Muscle of leg (tissue), 11 donors: Measurements from ENCODE around the gene SLC35F4. TPM values are rescaled to one million over a fixed set of nuclear protein-coding genes. Genes with fewer than 3 reads are reported as not detected.
A peak's percentile ranks its signal among the peaks of the same experiment; 100 is the strongest.
"Not testable (repeated sequence)": the region's sequence is repeated elsewhere in the genome, so short reads cannot be mapped to it uniquely, and the experiment has no call there.

Experiments
- DNase-seq: peaks from one replicate; pipeline ENCODE4 v3.0.0; 2013
- H3K27ac ChIP-seq: one replicate; pipeline ENCODE4 v1.5.1; 2013; ENCODE audit warnings: mild to moderate bottlenecking, low read length, control low read depth
- H3K27me3 ChIP-seq: one replicate; pipeline ENCODE4 v1.6.1; 2013; ENCODE audit warnings: low read length; ENCODE audit not compliant: control insufficient read depth, insufficient read depth
- H3K36me3 ChIP-seq: one replicate; pipeline ENCODE4 v1.6.1; 2013; ENCODE audit warnings: low read length; ENCODE audit not compliant: control insufficient read depth, insufficient read depth
- H3K4me1 ChIP-seq: one replicate; pipeline ENCODE4 v1.6.1; 2013; ENCODE audit warnings: low read length; ENCODE audit not compliant: control insufficient read depth, insufficient read depth
- H3K4me3 ChIP-seq: one replicate; pipeline ENCODE4 v1.5.1; 2013; ENCODE audit warnings: low read length, control low read depth
- H3K9me3 ChIP-seq: replicated peaks from 2 replicates; pipeline ENCODE4 v1.6.1; 2013; ENCODE audit warnings: low read depth, low read length; ENCODE audit not compliant: control insufficient read depth
- WGBS: methylation state at CpG from one replicate; pipeline ENCODE4 v1.1.5; 2013; ENCODE audit warnings: missing lambda C conversion rate; ENCODE audit not compliant: insufficient coverage; 5-methylcytosine and 5-hydroxymethylcytosine counted together
- polyA plus RNA-seq, 8 donors: library from polyadenylated mRNA; unstranded; fragments of 120-200 nt; gene quantifications; one replicate each; pipeline versions ENCODE4 v1.2.1 to v1.2.3, GENCODE V29; 2013; ENCODE audit warnings: inconsistent platforms in 1 of 8, low replicate concordance in 1 of 8; ENCODE audit not compliant: insufficient read length in 8 of 8, insufficient read depth in 1 of 8
- total RNA-seq: library from RNA; stranded (reverse); fragments of 120-200 nt; gene quantifications from one replicate; pipeline ENCODE4 v1.2.4, GENCODE V29; 2013

SLC35F4 gene
- total and polyA plus RNA-seq, 9 donors = 0.09 to 0.58 (median 0.32) TPM

- no peak overlapping the region for H3K27ac ChIP-seq
- H3K27me3 ChIP-seq = no peaks in the 10 kb centered on the region
- 67% methylated on average over 1 of the region's 3 CpGs for WGBS
- DNase-seq = no peak
- H3K4me1 ChIP-seq = no peaks in the 10 kb centered on the region
- no peaks in the 10 kb centered on the region for H3K36me3 ChIP-seq
- H3K4me3 ChIP-seq = no peak overlapping the region
- H3K9me3 ChIP-seq = no peaks in the 10 kb centered on the region
These were observed 9.4 kb upstream of the SLC35F4 start for GRCh38 chr14:57875296-57875695.

- H3K9me3 ChIP-seq = no peaks in the 10 kb centered on the region
- no peaks in the 10 kb centered on the region for H3K27me3 ChIP-seq
- peak; percentile 27 for DNase-seq
- H3K27ac ChIP-seq = no peak overlapping the region
- no peaks in the 10 kb centered on the region for H3K36me3 ChIP-seq
- no CpG with 5 or more reads among the region's 2 CpGs for WGBS
- H3K4me1 ChIP-seq = no peaks in the 10 kb centered on the region
- no peak overlapping the region for H3K4me3 ChIP-seq
These were observed 5.7 kb upstream of the SLC35F4 start for GRCh38 chr14:57871459-57872080.

DNA sequence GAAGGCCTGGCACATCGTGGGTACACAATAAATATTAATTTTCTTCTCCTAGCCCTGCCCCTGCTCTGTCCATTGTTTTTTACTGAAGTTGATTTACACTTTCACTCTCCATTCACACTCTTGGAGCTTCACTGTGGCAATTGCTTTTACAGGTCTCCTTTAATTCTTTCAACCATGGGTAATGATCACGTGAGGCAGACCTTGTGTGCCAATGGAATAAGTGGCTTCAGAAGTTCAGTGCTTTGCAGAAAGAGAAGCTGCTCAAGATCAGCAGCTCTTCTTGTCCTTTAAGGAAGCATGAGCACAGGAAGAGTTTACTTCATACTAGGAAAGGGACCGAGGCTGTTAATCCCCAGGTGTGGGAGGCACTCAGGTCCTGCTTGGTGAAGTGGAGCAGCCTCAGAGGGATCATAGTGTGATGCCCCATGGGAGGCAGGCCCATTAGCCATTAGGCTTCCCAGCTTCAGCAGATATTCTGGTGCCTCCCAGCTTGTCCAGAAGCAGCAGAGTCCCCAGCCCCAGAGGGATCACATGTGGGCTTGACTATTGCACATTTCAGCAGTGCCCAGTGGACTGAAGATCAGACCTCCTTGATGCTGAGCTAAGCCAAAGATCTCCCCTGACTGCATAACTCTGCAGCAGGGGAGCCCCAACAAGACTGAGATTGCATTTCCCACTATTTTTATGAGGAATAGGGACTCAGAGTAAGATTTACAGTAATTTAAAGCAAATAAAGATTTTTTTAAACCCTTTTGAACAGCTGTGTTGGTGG, 5.0 kb upstream of the SLC35F4 start:
- no peak for DNase-seq
- H3K9me3 ChIP-seq = no peaks in the 10 kb centered on the region
- H3K27ac ChIP-seq = no peak overlapping the region
- H3K4me3 ChIP-seq = no peak overlapping the region
- 11% methylated on average over 1 of the region's 3 CpGs for WGBS
- H3K27me3 ChIP-seq = peaks cover 6% of the 10 kb centered on the region
- H3K36me3 ChIP-seq = no peaks in the 10 kb centered on the region
- no peaks in the 10 kb centered on the region for H3K4me1 ChIP-seq

GRCh38 chr14:57869617-57870016, 3.7 kb upstream of the SLC35F4 start:
- no peaks in the 10 kb centered on the region for H3K36me3 ChIP-seq
- no peak overlapping the region for H3K27ac ChIP-seq
- no peaks in the 10 kb centered on the region for H3K4me1 ChIP-seq
- peaks cover 17% of the 10 kb centered on the region for H3K27me3 ChIP-seq
- no peaks in the 10 kb centered on the region for H3K9me3 ChIP-seq
- H3K4me3 ChIP-seq = no peak overlapping the region
- no peak for DNase-seq

- Histone ChIP-seq H3K4me3 (no peak overlapping the region), H3K36me3 (no peaks in the 10 kb centered on the region), H3K4me1 (no peaks in the 10 kb centered on the region), H3K27ac (no peak overlapping the region), H3K27me3 (peaks cover 17% of the 10 kb centered on the region), H3K9me3 (no peaks in the 10 kb centered on the region)
- peak; percentile 15 for DNase-seq
- WGBS = 8% methylated on average over 10 of the region's 19 CpGs
These were observed 360 bp upstream of the SLC35F4 start for GRCh38 chr14:57866199-57866705.

- no peaks in the 10 kb centered on the region for H3K36me3 ChIP-seq
- H3K4me3 ChIP-seq = no peak overlapping the region
- DNase-seq = no peak
- H3K9me3 ChIP-seq = no peaks in the 10 kb centered on the region
- H3K27ac ChIP-seq = no peak overlapping the region
- H3K4me1 ChIP-seq = no peaks in the 10 kb centered on the region
- peaks cover 17% of the 10 kb centered on the region for H3K27me3 ChIP-seq
- 2% methylated on average over 17 of the region's 23 CpGs for WGBS
These were observed 858 bp downstream of the SLC35F4 start for GRCh38 chr14:57865066-57865402.

- no peak overlapping the region for H3K4me3 ChIP-seq
- H3K27me3 ChIP-seq = peaks cover 17% of the 10 kb centered on the region
- WGBS = 0% methylated on average over 1 of the region's 20 CpGs
- DNase-seq = no peak
- no peaks in the 10 kb centered on the region for H3K36me3 ChIP-seq
- H3K4me1 ChIP-seq = no peaks in the 10 kb centered on the region
- no peaks in the 10 kb centered on the region for H3K9me3 ChIP-seq
- H3K27ac ChIP-seq = no peak overlapping the region
These were observed 1.2 kb downstream of the SLC35F4 start for GRCh38 chr14:57864659-57865058.

- H3K27ac ChIP-seq = no peak overlapping the region
- DNase-seq = no peak
- no peaks in the 10 kb centered on the region for H3K9me3 ChIP-seq
- H3K4me1 ChIP-seq = no peaks in the 10 kb centered on the region
- no peaks in the 10 kb centered on the region for H3K36me3 ChIP-seq
- peaks cover 17% of the 10 kb centered on the region for H3K27me3 ChIP-seq
- H3K4me3 ChIP-seq = no peak overlapping the region
- WGBS = 50% methylated on average over 3 of the region's 3 CpGs
These were observed 2.4 kb downstream of the SLC35F4 start for GRCh38 chr14:57863471-57863870.

DNA sequence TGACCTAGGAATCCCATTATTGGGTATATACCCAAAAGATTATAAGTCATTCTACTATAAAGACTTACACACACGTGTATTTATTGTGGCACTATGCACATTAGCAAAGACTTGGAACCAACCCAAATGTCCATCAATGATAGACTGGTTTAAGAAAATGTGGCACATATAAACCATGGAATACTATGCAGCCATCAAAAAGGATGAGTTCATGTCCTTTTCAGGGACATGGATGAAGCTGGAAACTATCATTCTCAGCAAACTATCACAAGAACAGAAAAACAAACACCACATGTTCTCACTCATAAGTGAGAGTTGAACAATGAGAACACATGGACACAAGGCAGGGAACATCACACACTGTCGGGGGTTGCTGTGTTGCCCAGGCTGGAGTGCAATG, 10.2 kb downstream of the SLC35F4 start:
- WGBS = 90% methylated on average over 1 of the region's 2 CpGs
- not testable (repeated sequence) for DNase-seq, H3K27ac ChIP-seq, H3K4me3 ChIP-seq, H3K36me3 ChIP-seq, H3K9me3 ChIP-seq, H3K4me1 ChIP-seq, H3K27me3 ChIP-seq

GRCh38 chr14:57854571-57854970, 11.3 kb downstream of the SLC35F4 start:
- H3K4me1 ChIP-seq = no peaks in the 10 kb centered on the region
- H3K36me3 ChIP-seq = no peaks in the 10 kb centered on the region
- H3K27ac ChIP-seq = no peak overlapping the region
- H3K27me3 ChIP-seq = no peaks in the 10 kb centered on the region
- DNase-seq = no peak
- no peak overlapping the region for H3K4me3 ChIP-seq
- WGBS = 86% methylated on average over 1 of the region's 2 CpGs
- no peaks in the 10 kb centered on the region for H3K9me3 ChIP-seq
